DMS 273 (cell line): ENCODE measurements around the gene PLXNB2.
"Not testable (repeated sequence)": the region's sequence is repeated elsewhere in the genome, so short reads cannot be mapped to it uniquely, and the experiment has no call there.

ENCODE experiments used
- DNase-seq: peaks from one replicate; lab custom pipeline; 2025; ENCODE audit not compliant: unreplicated experiment; lab: John Stamatoyannopoulos, UW

The PLXNB2 gene

DNA sequence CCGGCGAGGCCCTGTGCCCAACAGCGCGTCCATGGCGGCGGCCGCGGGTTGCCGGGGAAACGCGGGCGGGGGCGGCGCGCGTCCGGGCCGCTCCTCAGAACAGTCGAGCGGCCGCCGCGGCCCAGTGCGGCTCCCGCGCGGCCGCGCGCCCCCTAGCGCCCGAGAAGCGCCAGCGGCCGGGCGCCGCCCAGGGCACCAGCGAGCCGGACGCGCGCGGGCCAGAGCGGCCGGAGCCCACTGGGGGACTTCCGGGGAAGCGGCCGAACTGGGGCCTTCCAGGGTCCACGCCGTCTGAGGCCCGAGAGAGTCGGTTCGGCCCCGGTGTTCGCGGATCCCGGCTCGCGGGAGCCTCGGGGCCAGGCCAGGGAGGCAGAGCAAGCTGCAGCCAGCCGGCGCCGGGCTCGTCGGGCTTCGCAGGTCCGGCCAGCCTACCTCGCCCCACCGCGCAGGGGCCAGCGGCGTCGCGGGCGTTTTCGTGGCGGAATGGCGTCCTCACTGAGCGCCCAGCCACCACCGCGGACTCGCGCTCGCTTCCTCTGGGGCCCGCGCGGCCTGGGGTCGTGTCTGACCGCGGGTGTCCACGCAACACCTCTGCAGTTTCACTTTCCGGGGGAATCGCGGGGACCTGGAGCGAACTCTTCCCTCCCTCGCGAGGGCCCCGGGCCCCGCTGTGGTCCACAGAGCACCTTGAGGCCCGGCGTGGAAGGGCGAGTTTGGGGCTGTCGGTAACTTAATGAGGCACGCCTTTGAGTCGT, 19.7 kb upstream of the PLXNB2 start, which contains the start of gene DENND6B:
Gene DENND6B (minus strand): TSS at position 57 of the 755 bp plus-strand sequence. CDS start 24 bp downstream, at position 33.
- DNase-seq, result peak; percentile 87

DNA sequence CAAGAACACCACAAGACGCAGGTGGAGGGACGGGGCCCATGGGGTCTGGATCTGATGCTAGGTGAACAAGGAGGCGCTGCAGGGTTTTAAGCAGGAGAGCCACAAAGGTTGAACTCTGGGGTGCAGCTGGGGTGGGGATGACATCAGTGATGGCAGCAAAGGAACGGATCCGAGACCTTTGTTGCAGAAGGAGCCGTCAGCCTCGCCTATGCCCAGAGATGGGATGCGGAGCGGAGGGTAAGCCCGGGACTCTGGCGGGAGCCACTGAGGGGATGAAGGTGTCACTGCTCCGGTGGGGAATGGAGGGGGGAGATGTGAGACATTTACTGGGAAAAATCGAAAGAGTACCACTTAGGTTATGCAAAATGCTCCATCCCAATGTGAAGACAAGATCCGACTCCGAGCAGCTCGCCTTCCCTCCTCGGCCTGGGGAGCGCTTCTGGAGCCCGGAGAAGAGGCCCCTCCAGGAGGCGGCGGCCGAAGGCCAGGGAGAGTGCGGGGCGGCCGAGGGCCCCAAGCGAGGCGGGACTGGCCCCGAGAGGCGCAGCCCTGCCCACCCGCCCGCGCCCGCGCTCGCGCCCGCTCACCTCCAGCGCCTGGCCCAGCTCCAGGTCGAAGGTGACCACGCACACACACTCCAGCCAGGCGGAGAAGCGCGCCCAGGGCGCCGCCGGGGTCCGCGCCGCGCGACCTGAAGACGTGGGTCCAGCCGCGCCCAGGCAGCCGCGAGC, 18.9 kb upstream of the PLXNB2 start:
- peak; percentile 57 for DNase-seq

DNA sequence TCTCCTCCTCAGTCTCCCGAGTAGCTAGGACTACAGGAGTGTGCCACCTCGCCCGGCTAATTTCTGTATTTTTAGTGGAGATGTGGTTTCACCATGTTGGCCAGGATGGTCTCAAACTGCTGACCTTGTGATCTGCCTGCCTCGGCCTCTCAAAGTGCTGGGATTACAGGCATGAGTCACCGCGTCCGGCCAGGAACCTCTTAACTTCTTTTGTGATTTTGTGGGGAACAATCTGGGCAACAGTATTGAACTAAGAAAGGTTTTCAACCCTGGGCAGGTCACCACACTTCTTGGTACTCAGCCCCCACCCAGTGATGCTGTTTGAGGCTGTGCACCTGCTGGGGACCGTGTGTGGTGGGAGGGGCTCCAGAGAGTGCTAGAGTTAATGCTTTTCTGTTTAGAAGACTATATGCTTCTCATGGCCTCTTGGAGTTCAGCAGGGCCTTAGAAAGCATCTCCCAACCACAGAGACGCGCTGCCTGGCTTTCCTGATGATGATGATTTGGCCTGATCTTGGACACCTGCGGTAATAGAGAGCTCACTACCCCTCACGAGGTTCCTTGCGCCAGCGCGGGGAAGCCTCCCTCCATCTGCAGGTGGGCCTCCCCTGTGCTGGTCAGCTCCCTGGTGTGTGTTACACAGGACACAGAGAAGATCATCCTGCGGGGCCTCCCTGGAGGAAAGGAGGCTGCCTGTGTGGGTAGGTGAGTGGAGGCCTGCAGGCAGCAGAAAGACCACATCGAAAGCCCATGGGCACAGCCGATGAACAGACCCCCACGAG, 18.2 kb upstream of the PLXNB2 start:
- DNase-seq, result no peak

DNA sequence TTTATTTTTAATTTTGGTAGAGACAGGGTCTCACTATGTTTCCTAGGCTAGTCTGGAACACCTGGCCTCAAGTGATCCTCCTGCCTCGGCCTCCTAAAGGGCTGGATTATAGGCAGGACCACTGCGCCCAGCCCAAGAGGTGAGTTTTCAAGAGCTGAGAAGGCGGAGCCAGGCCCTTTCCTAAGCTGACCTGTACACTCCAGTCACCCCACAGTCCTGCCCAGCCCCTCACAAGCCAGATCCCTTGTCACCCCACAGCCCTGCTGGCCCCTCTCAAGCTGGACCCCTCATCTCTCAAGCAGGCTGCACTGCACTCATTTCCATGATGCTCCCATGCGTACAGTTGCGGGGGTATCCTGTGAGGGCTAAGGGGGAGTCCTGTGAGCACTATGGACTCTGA, 16.5 kb upstream of the PLXNB2 start:
- no peak for DNase-seq

DNA sequence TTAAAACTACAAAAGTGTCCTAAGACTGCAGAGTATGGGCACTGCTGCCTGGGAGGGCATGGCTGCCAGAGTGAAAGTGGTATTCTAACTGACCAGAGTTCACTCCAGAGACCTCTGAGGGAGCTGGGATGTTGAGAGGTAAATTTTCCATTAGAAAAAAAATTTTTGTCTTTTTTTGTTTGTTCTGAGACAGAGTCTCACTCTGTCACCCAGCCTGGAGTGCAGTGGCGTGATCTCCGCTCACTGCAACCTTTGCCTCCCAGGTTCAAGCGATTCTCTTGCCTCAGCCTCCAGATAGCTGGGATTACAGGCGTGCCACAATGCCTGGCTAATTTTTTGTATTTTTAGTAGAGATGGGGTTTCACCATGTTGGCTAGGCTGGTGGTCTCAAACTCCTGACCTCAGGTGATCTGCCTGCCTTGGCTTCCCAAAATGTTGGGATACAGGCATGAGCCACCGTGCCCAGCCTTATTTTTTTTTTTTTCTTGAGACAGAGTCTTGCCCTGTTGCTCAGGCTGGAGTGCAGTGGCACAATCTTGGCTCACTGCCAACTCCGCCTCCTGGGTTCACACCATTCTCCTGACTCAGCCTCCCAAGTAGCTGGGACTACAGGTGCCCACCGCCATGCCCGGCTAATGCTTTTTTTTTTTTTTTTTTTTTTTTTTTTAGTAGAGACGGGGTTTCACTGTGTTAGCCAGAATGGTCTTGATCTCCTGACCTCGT, 15.1 kb upstream of the PLXNB2 start:
- DNase-seq, result not testable (repeated sequence)

DNA sequence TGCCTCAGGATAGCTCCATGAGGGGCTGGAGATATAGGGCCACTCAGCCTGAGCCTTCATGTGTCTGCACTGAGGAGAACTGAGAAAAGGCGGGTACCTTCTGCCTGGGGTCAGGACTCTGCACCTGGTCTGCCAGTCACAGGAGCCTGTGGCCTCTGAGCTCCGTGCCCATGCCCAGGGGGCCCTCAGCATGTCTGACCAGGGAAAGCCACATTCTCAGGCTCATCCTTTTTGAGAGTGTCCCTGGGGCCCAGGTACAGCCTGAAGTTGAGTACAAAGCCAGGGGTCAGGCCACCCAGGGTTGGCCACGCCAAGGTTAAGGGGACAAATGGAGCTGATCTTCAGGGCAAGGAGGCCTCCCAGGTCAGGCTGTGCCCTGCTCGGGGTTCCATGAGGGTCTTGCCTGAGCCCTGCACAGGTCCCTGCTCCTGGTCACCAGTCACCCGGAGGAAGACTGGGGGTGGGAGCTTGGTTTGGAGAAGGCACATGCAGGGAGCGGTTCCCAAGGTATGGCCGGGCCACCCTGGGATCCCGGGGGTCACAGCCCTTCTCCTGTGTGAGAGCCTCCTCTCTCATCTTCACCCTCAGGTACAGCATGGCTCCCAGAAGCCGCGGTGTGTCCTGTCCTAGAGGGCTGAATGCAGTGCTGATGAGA, 13.4 kb upstream of the PLXNB2 start:
- no peak for DNase-seq

DNA sequence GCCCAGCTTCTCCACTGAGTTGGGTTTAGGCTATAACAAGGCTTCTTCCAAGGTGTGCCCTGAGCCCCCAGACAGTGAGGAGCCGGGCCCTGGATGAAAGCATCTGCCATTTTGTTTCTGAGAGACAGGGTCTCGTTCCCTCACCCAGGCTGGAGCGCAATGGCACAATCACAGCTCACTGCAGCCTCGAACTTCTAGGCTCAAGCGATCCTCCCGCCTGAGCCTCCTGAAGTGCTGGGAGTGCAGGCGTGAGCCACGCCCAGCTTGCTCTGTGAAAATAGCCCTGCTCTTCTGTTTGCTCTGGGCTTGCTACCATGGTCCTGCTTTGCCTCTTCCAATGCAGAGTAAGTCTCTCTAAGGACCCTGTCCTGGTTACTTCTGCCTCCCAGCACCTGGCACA, 12.7 kb upstream of the PLXNB2 start:
- no peak for DNase-seq

DNA sequence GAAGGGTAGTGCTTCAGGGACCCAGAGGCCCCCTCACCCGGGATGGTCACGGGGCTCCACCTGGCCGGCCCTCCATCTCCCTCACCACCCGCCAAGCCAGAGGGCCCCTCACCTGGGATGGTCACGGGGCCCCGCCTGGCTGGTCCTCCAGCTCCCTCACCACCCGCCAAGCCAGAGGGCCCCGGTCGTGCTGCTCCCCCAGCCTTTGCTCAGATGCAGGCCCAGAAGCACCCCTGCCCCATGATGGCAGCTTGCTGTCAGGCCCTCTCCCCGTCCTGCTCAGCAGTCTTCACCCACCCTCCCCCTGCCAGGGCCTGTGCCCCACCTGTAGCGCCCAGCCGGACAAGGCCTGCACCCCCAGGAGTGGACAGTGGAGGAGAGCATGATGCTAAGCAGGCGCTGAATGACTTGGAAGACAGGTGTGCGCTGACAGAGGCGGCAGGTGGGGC, 12.1 kb upstream of the PLXNB2 start:
- no peak for DNase-seq

DNA sequence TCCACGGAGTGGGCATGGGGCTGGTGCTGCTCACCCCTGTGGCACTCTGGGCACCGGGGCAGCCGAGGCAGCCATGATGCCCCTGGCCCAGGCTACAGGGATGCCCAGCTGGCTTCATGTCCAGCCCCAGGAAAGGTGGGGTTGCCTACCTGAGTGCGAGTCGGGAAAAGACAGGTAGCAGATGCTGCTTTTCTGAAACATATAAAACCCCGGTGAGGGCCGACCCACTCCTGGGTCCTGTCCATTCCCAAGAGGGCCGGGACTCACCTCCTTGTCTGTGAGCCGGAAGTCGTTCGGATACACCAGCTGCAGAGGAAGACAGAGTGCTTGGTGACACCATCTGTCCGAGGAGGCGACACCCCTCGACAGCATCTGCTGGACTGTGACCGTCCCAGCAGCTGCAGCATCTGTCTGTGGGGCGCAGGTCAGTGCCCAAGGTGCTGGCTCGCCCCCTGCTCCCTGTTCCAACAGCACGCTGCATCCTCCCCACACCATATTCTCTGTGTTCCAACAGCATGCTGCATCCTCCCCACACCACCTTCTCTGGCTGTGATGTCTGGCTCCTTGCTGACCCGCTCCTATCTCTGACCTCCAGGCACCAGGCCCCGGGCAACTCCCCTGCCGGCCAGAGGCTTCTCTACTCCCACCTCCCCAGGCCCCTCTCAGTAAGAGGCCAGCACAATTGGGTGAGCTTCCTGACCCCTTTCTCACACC, 11.4 kb upstream of the PLXNB2 start:
- DNase-seq, result no peak

DNA sequence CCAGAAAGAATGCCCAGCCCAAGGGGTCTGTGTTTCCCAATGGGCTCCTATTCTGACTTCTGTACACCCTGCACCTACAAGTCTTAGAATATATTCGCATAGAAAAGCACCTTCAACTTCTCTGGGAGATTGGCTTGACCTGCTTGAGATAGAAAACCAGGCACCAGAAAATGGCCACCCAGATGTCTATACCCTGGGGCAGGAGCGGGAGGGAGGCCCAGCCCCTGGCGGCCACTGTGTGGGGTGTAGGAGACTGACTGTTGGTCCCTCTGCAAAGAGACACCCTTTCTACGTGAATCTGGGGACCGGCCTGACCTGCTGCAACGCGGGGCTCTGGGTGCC, 10.9 kb upstream of the PLXNB2 start:
- no peak for DNase-seq

DNA sequence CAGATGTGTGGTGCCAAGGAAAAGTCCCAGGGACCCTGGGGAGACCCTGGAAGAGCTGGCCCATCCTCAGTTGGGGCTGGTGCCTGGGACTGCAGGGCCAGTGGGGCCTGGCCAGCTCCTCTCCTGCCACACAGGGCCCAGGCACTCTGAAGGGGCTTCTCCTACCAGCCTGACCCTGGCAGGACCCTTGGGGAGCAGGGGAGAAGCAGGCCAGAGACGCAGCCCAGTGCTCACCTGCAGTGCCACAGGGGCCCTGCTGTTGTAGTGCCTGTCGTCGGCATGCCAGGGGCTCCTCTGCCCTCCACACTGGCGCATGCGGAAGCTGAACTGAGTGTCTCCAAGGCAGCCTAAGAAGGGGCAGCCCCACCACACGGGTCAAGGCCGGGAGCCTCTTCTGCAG, 10.2 kb upstream of the PLXNB2 start:
- DNase-seq, result no peak

DNA sequence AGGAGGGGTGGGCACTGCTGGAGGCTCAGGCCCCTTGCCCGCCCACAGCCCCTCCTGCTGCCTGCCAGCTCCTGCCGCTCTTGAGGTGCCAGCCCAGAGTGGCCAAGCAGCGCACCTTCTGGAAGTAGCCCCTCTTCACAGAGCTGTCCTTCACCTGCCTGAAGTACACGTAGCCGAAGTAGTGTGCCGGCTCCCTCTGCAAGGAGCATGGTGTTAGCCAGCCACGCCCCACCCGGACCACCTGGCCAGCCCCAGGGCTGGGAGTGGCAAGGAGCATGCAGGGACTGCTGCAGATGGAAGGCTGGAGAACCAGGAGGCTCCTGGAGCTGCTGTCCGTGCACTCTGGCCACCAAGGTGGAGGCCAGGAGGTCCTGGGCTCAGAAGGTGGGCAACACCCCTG, 9.7 kb upstream of the PLXNB2 start:
- no peak for DNase-seq

DNA sequence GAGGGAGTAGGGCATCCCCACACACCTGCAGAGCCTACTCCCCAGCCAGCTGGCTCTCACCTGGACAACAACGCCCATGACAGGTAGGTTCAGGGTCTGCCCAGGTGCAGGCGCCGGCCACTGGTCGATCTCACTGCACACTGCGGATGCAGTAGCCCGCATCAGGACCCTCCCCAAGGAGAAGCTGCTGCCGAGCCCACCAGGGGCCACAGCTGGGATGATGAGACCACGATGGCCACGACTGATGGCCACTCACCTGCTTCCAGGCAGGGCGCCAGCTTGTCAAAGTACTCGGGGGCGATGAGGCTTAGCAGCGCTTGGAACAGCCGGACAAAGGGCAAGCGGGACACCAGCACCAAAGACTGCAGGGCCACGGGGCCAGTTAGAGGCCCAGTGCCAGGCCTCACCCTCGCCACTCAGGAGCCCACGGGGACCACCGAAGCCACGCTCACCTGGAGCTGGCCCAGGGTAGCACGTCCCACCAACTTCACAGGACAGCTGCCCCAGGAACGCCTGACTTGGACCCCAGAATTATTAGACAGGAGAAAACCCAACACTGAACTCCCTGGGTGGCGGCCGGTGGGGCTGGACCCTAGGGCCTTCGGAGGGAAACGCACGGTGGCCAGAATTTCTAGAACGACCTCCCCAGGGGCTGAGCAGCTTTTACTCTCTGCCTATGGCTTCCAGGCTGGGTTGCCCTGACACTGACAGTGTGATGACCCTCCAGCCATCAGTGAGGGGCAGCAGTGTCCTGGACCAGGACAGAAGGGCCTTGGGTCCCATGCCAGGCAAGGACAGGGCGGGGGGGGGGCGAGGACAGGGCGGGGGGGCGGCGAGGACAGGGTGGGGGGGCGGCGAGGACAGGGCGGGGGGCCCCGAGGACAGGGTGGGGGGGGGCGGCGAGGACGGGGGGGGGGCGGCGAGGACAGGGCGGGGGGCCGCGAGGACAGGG, 8.9 kb upstream of the PLXNB2 start:
- no peak for DNase-seq

DNA sequence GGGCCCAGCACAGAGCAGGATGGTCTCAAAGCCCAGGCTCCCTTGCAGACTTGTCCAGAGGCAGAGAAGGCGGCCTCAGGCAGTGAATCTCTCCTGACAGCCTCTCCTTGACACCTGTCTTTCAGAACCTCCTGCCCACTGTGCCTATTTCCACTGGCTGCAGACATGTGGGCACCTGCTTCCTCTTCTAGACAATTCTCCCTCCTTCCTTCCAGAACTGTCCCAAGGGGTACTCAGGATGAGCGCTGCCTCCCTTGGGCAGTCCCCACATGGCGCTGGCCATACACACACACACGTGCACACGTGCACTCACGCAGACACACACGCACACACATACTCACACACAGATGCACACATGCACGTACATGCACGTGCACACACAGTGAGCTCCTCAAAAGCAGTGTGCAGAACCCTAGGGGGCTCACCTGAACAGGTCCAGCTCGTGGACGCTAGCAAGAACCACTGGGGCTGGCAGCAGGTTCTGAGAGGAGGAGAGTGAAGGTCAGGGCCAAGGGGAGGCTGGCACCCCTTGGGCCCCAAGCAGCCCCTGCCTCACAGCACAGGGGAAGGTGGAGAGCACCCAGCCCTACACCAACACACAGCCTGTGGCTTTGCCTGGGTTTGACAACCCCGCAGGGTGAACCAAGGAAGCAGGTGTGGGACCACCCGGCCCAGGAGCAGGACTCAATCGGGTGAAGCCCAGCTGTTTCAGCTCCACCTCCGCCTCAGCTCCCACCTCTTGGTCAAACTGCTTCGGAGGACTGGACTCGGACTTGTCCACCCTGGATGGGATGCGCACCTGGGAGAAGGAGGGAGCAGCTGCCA, 8.1 kb upstream of the PLXNB2 start:
- DNase-seq, result no peak

DNA sequence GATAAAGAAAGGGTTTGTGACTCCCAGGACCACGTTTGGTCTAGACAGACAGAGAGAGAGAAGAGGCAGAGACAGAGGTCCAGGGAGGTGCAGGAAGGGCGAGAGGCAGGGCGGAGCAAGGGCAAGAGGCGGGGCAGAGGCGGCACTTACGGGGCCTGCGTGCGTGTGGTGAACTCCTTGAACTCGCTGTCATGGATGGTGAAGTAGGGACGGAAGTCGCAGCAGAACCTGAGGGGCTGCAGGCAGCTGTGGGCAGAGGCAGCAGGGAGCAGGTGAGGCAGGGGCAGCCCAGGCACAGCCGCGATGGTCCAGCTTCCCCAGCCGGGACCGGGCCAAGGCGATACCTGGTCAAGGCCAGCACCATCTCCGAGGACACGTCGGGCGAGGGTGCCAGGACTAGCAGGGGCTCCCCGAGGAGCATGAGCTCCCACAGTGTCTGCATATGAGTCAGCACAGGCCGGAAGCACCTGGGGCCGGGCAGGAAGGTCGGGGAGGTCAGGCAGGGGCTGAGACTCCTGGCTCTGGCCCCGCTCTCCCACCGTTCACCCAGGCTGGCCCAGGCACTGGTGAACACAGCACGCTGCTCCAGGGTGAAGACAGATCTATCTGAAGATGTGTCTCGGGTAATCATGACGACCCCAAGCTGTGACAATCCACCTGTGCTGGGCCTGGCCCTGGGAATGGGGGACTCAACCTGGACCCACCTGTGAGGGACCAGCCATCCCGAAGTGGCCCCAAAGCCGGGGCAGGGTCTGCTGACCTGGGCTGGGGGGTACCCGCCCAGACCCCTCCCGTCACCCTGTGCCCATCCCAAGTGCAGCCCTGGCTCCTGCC, 7.2 kb upstream of the PLXNB2 start:
- DNase-seq, result no peak

DNA sequence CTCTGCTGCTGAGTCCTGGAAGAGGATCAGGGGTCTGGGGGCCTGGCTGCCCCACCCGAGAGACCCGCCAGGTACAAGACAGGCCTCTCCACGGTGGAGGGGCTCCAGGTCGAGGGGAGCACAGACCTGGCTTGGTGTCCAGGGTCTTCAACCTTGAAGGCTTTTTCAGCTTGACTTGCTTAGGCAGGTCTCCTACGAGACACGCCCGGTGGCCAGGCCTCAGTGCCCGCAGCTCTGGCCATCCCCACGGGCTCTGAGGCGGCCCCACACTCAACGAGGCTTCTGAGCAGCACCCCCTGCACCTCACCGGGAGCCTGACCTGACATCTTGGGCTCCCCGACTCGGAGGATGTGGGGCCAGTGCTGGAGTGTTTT, 6.6 kb upstream of the PLXNB2 start:
- DNase-seq, result no peak

DNA sequence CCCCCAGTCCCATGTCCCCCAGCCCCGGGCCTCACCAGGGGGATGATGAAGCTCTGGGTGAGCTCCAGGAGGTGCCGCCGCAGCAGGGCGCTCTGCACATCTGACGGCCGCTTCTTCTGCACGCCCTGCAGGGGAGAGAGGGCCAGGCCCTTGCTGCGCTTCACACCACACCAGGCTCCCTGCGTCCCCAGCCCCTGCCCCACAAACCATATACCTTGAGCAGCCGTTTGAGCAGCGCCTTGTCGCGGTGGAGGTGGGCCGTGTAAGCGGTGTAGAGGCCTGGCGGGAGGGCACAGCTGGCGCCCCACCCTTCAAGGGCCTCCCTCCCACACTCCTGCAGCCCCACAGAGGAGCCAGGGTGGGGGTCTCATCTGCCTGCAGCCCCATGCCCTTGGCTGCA, 6.2 kb upstream of the PLXNB2 start:
- DNase-seq, result no peak
